ENCODE results near the gene LSAMP.
A peak's percentile ranks its signal among the peaks of the same experiment; 100 is the strongest.

Gene LSAMP

DNA sequence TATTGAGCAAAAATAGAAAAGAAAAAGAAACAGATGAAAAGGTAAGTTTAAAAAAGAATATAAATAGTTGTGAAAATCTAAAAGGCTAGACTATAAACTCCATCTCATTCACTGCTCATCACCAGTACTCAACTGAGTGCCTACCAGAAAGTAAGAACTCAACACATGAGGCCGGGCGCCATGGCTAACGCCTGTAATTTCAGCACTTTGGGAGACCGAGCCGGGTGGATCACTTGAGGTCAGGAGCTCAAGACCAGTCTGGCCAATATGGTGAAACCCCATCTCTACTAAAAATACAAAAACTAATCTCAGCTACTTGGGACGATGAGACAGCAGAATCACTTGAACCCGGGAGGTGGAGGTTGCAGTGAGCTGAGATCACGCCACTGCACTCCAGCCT, 19.3 kb downstream of the LSAMP start:
- Histone ChIP-seq H3K4me1 (ENCODE audit: control insufficient read depth, low read depth, low read length) (peaks cover 9% of the 10 kb centered on the region), H3K9ac (ENCODE audit: low read length) (no peak overlapping the region), H3K27ac (ENCODE audit: low read length) (no peak overlapping the region), H3K4me3 (ENCODE audit: low read length) (no peak overlapping the region), H3K9me3 (ENCODE audit: control insufficient read depth, low read depth, low read length) (no peaks in the 10 kb centered on the region), H3K27me3 (ENCODE audit: control insufficient read depth, insufficient read depth, low read length) (no peaks in the 10 kb centered on the region), H3K36me3 (ENCODE audit: control insufficient read depth, low read depth, low read length) (no peaks in the 10 kb centered on the region)

DNA sequence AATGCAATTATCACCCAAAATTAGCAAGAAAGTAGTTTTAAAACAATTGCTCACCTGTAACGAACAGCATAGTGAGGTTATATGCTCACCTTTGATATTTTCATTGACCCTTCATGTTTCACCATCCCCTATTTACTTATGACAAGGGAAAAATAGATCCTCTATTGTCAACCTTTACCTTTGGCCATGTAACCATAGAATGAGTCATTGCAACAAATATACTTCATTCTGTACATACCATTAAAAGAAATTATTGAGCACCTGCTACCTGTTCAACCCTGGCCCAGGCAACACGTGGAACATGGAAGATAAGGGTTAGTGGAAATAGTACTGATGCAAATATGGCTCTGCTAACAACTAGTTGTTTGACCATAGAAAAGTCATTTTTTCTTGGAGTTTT, 20.2 kb downstream of the LSAMP start:
- H3K9ac ChIP-seq (ENCODE audit: low read length) = no peak overlapping the region
- no peaks in the 10 kb centered on the region for H3K36me3 ChIP-seq (ENCODE audit: control insufficient read depth, low read depth, low read length)
- no peak overlapping the region for H3K27ac ChIP-seq (ENCODE audit: low read length)
- H3K4me1 ChIP-seq (ENCODE audit: control insufficient read depth, low read depth, low read length) = peaks cover 9% of the 10 kb centered on the region
- H3K27me3 ChIP-seq (ENCODE audit: control insufficient read depth, insufficient read depth, low read length) = no peaks in the 10 kb centered on the region
- H3K4me3 ChIP-seq (ENCODE audit: low read length) = no peak overlapping the region
- no peaks in the 10 kb centered on the region for H3K9me3 ChIP-seq (ENCODE audit: control insufficient read depth, low read depth, low read length)

DNA sequence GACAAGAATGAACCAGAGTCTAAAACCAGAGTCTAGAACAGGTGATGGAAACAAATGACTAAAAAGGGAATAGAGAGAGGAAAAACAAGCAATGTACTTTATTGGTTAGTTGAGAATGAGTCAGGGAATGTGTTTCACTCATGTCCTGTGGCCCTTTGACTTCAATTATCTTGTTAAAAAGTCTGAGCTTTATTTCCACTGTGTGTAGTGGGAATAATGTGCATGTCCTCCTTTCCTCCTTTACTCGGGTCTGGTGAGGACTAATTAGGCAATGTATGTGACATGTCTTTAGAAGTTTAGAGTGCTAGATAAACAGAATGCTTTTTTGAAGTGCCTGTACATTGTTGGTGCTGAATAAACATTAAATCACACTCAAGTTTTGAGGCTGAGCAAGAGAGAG, 21.3 kb downstream of the LSAMP start:
- H3K9me3 ChIP-seq (ENCODE audit: control insufficient read depth, low read depth, low read length) = no peaks in the 10 kb centered on the region
- no peak overlapping the region for H3K27ac ChIP-seq (ENCODE audit: low read length)
- H3K4me1 ChIP-seq (ENCODE audit: control insufficient read depth, low read depth, low read length) = peaks cover 9% of the 10 kb centered on the region
- H3K9ac ChIP-seq (ENCODE audit: low read length) = no peak overlapping the region
- H3K4me3 ChIP-seq (ENCODE audit: low read length) = no peak overlapping the region
- no peaks in the 10 kb centered on the region for H3K27me3 ChIP-seq (ENCODE audit: control insufficient read depth, insufficient read depth, low read length)
- H3K36me3 ChIP-seq (ENCODE audit: control insufficient read depth, low read depth, low read length) = no peaks in the 10 kb centered on the region

DNA sequence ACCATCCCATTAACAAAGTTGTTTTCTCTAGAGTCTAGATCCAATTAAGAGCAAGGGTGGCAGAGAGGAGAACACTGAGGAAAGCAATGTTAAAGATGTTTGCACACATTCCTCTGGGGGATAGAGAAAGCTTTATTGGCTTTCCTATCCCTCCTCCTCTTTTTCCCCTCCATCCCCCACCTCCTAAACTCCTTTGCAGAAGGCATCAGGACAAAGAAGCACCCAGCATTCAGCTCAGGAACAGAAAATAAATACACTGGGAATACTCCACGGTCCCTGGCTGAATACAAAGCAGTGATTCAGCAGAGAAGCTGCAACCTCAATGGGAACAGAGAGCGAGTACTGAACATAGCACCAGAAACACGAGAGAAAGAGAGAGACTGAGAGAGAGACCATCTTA, 21.9 kb downstream of the LSAMP start:
- peak overlapping the region; percentile 22 for H3K9ac ChIP-seq (ENCODE audit: low read length)

DNA sequence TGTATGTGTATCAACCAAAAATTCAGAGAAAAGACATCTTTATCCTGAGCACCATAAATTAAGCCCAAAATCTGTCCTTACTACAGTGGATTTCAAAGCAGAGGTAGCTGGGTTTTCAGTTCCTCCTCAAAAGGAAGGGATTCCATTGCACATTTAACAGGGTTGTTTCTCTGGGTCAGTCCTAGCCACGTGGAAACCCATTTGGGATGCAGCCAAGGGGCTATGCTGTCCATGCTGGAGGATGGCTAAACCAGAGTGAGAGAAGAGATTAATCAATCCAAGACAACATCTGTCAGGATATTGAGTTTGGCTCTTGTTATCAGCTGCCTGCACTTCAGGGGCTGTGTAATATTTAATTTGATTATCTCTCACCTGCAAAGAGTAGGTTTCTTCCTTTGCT, 28.1 kb downstream of the LSAMP start:
- H3K27me3 ChIP-seq (ENCODE audit: control insufficient read depth, insufficient read depth, low read length) = no peaks in the 10 kb centered on the region
- no peaks in the 10 kb centered on the region for H3K9me3 ChIP-seq (ENCODE audit: control insufficient read depth, low read depth, low read length)
- H3K4me1 ChIP-seq (ENCODE audit: control insufficient read depth, low read depth, low read length) = no peaks in the 10 kb centered on the region
- no peaks in the 10 kb centered on the region for H3K36me3 ChIP-seq (ENCODE audit: control insufficient read depth, low read depth, low read length)
- H3K4me3 ChIP-seq (ENCODE audit: low read length) = no peak overlapping the region
- no peak overlapping the region for H3K9ac ChIP-seq (ENCODE audit: low read length)
- H3K27ac ChIP-seq (ENCODE audit: low read length) = no peak overlapping the region

More for the DNA sequence above, 21.9 kb downstream of the LSAMP start:
- Histone ChIP-seq H3K4me1 (ENCODE audit: control insufficient read depth, low read depth, low read length) (peaks cover 9% of the 10 kb centered on the region), H3K27ac (ENCODE audit: low read length) (no peak overlapping the region), H3K36me3 (ENCODE audit: control insufficient read depth, low read depth, low read length) (no peaks in the 10 kb centered on the region), H3K4me3 (ENCODE audit: low read length) (no peak overlapping the region), H3K27me3 (ENCODE audit: control insufficient read depth, insufficient read depth, low read length) (no peaks in the 10 kb centered on the region), H3K9me3 (ENCODE audit: control insufficient read depth, low read depth, low read length) (no peaks in the 10 kb centered on the region)

DNA sequence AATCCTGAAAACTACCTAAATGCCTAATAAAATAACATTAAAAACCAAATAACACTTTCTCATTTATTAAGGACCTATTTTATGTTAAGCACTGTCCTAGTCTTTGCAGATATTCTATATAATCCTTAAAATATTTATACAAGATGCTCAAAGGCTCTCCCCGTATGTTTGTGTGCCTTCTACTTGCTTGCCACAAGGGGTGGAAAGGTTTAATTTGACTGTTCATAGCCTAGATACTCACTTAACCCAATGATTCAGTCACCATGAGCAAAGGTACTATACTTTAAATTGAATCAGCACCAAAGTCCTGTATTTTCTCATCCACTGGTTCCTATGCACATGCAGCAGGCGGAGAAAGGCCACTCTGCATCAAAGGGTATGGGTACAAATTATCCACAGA, 32.0 kb downstream of the LSAMP start:
- H3K9me3 ChIP-seq (ENCODE audit: control insufficient read depth, low read depth, low read length) = no peaks in the 10 kb centered on the region
- H3K36me3 ChIP-seq (ENCODE audit: control insufficient read depth, low read depth, low read length) = no peaks in the 10 kb centered on the region
- no peaks in the 10 kb centered on the region for H3K27me3 ChIP-seq (ENCODE audit: control insufficient read depth, insufficient read depth, low read length)
- H3K27ac ChIP-seq (ENCODE audit: low read length) = no peak overlapping the region
- H3K4me1 ChIP-seq (ENCODE audit: control insufficient read depth, low read depth, low read length) = no peaks in the 10 kb centered on the region
- no peak overlapping the region for H3K4me3 ChIP-seq (ENCODE audit: low read length)
- H3K9ac ChIP-seq (ENCODE audit: low read length) = no peak overlapping the region

DNA sequence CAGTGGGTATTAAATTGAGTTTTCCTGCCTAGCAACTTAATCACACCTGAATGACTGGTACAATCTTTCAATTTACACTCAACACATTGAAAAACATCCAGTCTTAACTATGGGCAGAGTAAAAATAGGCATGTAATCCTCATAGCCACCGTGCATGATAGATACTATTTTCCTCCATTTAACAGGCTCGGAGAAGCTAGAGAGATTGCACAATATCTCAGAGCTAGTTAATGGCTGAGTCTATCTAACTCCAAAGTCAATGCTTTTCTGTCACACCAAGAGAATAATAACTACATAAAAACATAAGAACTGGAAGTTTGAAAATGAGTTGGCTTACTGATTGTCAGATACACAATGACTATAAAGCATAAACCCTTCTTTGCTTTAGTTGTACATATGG, 36.8 kb downstream of the LSAMP start:
- H3K4me3 ChIP-seq (ENCODE audit: low read length) = no peak overlapping the region
- H3K9me3 ChIP-seq (ENCODE audit: control insufficient read depth, low read depth, low read length) = no peaks in the 10 kb centered on the region
- no peak overlapping the region for H3K27ac ChIP-seq (ENCODE audit: low read length)
- no peak overlapping the region for H3K9ac ChIP-seq (ENCODE audit: low read length)
- no peaks in the 10 kb centered on the region for H3K27me3 ChIP-seq (ENCODE audit: control insufficient read depth, insufficient read depth, low read length)
- no peaks in the 10 kb centered on the region for H3K36me3 ChIP-seq (ENCODE audit: control insufficient read depth, low read depth, low read length)
- H3K4me1 ChIP-seq (ENCODE audit: control insufficient read depth, low read depth, low read length) = no peaks in the 10 kb centered on the region

DNA sequence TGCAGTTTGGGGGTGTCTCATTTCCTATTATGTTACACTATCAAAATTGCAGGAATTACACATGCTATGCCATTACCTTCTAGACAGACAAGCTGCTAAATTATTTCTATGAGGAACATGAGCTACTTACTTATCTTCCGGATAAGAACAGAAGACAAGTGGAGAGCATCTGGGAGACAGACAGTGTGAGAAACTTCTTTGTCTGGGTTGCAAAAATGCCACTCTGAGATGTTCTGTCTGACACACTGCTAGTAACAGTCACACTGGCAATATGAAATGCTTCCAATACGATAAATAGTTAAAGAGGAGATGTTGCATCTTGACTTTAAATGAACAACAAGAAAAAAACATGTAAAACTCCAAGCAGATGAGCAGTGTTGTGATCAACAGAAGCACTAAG, 40.1 kb downstream of the LSAMP start:
- no peak overlapping the region for H3K9ac ChIP-seq (ENCODE audit: low read length)
- H3K36me3 ChIP-seq (ENCODE audit: control insufficient read depth, low read depth, low read length) = no peaks in the 10 kb centered on the region
- H3K9me3 ChIP-seq (ENCODE audit: control insufficient read depth, low read depth, low read length) = no peaks in the 10 kb centered on the region
- no peak overlapping the region for H3K4me3 ChIP-seq (ENCODE audit: low read length)
- H3K27ac ChIP-seq (ENCODE audit: low read length) = no peak overlapping the region
- no peaks in the 10 kb centered on the region for H3K27me3 ChIP-seq (ENCODE audit: control insufficient read depth, insufficient read depth, low read length)
- H3K4me1 ChIP-seq (ENCODE audit: control insufficient read depth, low read depth, low read length) = no peaks in the 10 kb centered on the region

DNA sequence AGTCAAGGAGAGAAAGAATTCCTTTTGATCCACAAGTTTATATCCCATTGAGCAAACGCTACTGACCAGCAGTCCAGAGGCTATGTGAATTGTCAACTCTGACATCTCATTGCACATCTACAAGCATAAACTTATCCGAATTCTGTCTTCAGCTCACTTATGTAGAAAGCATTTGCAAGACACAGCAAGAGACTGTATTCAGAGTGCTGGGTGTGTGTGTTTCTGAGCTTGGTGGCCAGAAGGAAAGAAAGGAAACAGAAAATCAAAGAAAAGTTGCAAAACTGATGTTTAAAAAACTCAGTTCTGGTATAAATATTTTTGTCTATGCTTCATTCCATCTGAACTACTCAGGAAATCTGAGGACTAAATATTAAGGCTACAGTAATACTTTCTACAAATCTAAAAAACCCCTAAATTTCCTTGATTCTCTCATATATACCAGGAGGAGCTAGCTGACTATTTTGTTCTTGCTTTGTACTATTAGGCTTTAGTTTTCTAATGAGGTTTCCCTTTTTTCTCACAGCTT, 45.5 kb downstream of the LSAMP start:
- Histone ChIP-seq H3K4me1 (ENCODE audit: control insufficient read depth, low read depth, low read length) (no peaks in the 10 kb centered on the region), H3K27ac (ENCODE audit: low read length) (no peak overlapping the region), H3K9ac (ENCODE audit: low read length) (no peak overlapping the region), H3K27me3 (ENCODE audit: control insufficient read depth, insufficient read depth, low read length) (no peaks in the 10 kb centered on the region), H3K4me3 (ENCODE audit: low read length) (no peak overlapping the region), H3K36me3 (ENCODE audit: control insufficient read depth, low read depth, low read length) (no peaks in the 10 kb centered on the region), H3K9me3 (ENCODE audit: control insufficient read depth, low read depth, low read length) (no peaks in the 10 kb centered on the region)

DNA sequence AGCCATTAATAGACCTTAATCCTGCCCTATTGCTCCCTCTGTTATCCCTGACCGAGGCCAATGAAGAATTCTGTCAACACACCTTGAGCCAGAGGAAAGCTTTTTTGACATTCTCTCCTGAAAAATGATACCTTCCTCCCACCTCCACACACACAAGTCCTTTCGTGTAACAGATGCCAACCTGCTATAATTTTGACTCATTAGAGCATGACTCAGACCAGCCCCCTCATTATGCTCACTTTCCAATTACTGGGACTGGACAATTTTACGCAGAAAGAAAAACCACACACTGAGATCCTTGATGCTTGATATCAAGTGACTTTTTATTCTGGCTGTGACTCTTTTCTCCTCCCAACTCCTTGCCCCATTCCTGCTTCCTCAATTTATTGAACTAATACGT, 50.9 kb downstream of the LSAMP start:
- no peak overlapping the region for H3K27ac ChIP-seq (ENCODE audit: low read length)
- H3K27me3 ChIP-seq (ENCODE audit: control insufficient read depth, insufficient read depth, low read length) = no peaks in the 10 kb centered on the region
- H3K36me3 ChIP-seq (ENCODE audit: control insufficient read depth, low read depth, low read length) = no peaks in the 10 kb centered on the region
- H3K9ac ChIP-seq (ENCODE audit: low read length) = no peak overlapping the region
- H3K4me3 ChIP-seq (ENCODE audit: low read length) = no peak overlapping the region
- no peaks in the 10 kb centered on the region for H3K9me3 ChIP-seq (ENCODE audit: control insufficient read depth, low read depth, low read length)
- peaks cover 13% of the 10 kb centered on the region for H3K4me1 ChIP-seq (ENCODE audit: control insufficient read depth, low read depth, low read length)

DNA sequence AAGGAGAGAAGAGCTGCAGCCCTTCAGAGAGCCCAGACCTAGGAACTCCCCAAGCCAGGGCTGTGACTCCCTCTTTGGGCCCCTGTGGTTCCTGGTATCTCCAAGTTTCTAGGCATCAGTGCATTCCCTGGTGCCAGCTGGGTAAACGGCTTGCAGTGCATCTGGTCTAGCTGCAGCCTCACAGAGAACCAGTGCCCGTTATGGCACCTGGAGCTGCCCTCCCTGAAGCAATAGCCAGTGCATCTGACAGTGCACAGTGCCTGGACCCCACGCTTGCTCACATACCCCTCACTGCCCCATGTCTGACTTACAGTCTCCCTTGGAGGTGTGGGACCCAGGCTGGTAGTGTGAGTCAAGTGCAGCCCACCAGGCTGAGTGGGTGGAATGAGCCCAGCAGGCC, 52.1 kb downstream of the LSAMP start:
- no peak overlapping the region for H3K27ac ChIP-seq (ENCODE audit: low read length)
- no peak overlapping the region for H3K4me3 ChIP-seq (ENCODE audit: low read length)
- H3K4me1 ChIP-seq (ENCODE audit: control insufficient read depth, low read depth, low read length) = peaks cover 25% of the 10 kb centered on the region
- H3K9ac ChIP-seq (ENCODE audit: low read length) = no peak overlapping the region
- H3K27me3 ChIP-seq (ENCODE audit: control insufficient read depth, insufficient read depth, low read length) = no peaks in the 10 kb centered on the region
- H3K36me3 ChIP-seq (ENCODE audit: control insufficient read depth, low read depth, low read length) = no peaks in the 10 kb centered on the region
- H3K9me3 ChIP-seq (ENCODE audit: control insufficient read depth, low read depth, low read length) = no peaks in the 10 kb centered on the region

DNA sequence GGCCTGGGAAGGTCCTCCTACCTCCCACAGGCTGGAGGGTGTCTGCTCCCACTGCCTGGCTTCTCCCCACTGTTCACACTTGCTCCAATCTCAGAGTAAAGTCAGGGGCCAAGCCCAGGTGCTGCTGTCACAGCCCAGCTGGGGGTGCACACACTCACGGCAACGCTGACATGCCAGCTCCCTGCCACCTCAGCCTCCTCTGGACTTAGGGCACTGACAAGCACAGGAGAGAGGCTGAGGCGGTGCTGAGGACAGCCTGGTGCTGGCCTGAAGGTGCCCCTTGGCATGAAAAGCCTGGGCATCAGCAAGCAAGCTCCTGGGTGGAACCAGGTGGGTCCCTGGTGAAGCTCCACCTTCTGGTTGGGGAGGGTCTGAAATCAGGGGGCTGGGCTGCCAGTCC, 53.0 kb downstream of the LSAMP start:
- Histone ChIP-seq H3K9me3 (ENCODE audit: control insufficient read depth, low read depth, low read length) (no peaks in the 10 kb centered on the region), H3K4me3 (ENCODE audit: low read length) (no peak overlapping the region), H3K27me3 (ENCODE audit: control insufficient read depth, insufficient read depth, low read length) (no peaks in the 10 kb centered on the region), H3K9ac (ENCODE audit: low read length) (no peak overlapping the region), H3K4me1 (ENCODE audit: control insufficient read depth, low read depth, low read length) (peaks cover 27% of the 10 kb centered on the region), H3K36me3 (ENCODE audit: control insufficient read depth, low read depth, low read length) (no peaks in the 10 kb centered on the region), H3K27ac (ENCODE audit: low read length) (no peak overlapping the region)
